Endothelial cell (in vitro differentiated cells): ENCODE measurements around the gene WNK2. TPM values are rescaled to one million over a fixed set of nuclear protein-coding genes. Genes with fewer than 3 reads are reported as not detected.

Experiments
- DNase-seq: peaks from one replicate; pipeline ENCODE4 v3.0.0; 2021; ENCODE audit warnings: low spot score
- H3K27ac Mint-ChIP-seq: one replicate; pipeline ENCODE4 v1.8.0; 2021; ENCODE audit warnings: mixed read lengths, inconsistent platforms; ENCODE audit not compliant: unreplicated experiment
- H3K27me3 Mint-ChIP-seq: one replicate; pipeline ENCODE4 v1.8.0; 2021; ENCODE audit warnings: mild to moderate bottlenecking, moderate library complexity, mixed read lengths, inconsistent platforms; ENCODE audit not compliant: unreplicated experiment
- H3K36me3 Mint-ChIP-seq: one replicate; pipeline ENCODE4 v1.8.0; 2021; ENCODE audit warnings: mild to moderate bottlenecking, low read depth, mixed read lengths, inconsistent platforms; ENCODE audit not compliant: unreplicated experiment
- H3K4me1 Mint-ChIP-seq: one replicate; pipeline ENCODE4 v1.8.0; 2021; ENCODE audit warnings: mild to moderate bottlenecking, mixed read lengths, inconsistent platforms; ENCODE audit not compliant: unreplicated experiment
- H3K4me3 Mint-ChIP-seq: one replicate; pipeline ENCODE4 v1.8.0; 2021; ENCODE audit warnings: mild to moderate bottlenecking, mixed read lengths, inconsistent platforms; ENCODE audit not compliant: unreplicated experiment
- H3K9me3 Mint-ChIP-seq: one replicate; pipeline ENCODE4 v1.8.0; 2021; ENCODE audit warnings: mixed read lengths, inconsistent platforms; ENCODE audit not compliant: unreplicated experiment
- total RNA-seq: library from RNA; stranded (reverse); fragmentation: NEBNext Ultra II Directional; extraction: Animal tissue kit (Norgen Biotek cat#: 25700); gene quantifications from one replicate; pipeline ENCODE4 v1.2.1, GENCODE V29; 2021; ENCODE audit not compliant: unreplicated experiment
- TF ChIP-seq, protein P1 (sequence below): fragments of 200-600 bp; sonication (generic); IDR thresholded peaks from one replicate; pipeline ENCODE4 v1.5.0; 2021; ENCODE audit warnings: antibody characterized with exemption; ENCODE audit not compliant: unreplicated experiment

WNK2 gene
- total RNA-seq, 1 donor from 2014 or later = 0.82 TPM

DNA sequence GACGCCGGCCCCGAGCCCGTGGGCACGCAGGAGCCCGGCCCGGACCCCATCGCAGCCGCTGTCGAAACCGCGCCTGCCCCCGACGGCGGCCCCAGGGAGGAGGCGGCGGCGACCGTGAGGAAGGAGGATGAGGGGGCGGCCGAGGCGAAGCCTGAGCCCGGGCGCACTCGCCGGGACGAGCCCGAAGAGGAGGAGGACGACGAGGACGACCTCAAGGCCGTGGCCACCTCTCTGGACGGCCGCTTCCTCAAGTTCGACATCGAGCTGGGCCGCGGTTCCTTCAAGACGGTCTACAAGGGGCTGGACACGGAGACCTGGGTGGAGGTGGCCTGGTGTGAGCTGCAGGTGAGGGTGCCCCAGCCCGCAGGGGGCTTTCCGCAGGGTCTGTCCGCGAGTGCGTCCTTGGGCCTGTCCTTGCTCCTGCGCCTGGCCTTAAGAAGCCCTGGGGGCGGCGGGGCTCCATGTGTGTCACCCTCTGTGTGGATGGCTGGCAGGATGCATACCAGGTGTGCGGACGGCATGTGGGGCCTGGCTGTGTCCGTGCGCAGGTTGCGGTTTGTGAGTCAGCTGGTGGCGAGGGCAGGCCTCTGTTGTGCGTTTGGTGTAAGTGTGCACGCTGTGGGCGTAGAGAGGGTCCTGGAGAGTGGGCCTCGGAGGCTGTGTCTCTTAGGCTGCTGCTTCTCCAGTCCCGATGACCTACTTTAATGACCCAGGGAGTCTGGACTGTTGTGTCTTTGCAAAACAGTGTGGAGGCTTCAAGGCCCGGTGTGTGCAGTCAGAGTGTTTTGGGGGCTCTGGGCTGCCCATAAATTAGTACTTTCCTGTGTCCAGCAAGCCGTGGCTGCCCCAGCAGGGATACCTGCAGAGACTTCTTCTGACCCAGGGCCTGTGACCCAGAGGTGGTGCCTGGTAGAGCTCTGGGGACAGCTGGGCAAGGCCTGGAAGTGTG is 1.6 kb downstream of the WNK2 start:
- DNase-seq = no peak

DNA sequence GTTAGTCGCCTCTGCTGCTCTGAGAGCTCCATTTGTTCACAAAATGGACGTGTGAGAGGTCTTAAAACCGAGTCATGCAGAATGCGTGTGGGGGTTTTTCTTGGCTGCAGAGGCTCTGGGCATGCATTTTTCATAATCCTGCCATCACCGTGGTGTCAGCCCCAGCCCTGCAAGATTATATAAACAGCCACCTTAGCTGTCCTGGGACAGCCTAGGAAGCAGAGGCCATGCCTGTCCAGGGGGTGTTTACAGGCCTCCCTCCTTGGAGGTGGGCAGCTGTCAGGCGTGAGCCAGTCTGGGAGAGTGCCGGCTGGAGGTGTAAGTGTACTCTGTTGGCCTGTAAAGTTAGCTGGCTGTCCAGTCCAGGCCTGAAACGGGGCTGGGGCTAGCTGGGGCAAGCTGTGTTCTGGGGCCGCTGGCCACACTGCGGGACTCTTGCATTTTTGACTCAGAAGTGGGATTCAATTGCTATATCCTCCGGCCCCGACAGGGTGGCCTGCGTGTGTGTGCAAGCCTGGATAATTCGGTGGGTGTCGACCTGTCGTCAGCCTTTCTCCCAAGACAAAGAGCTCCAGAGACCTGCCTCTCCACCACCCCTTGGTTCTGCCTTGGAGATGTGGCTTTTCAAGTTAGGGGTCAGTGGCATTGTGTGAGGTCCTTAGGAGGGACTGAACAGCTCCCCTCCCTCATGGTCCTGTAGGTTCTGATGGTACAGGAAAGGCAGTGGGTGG is 2.4 kb downstream of the WNK2 start:
- Mint-ChIP-seq H3K27me3 (peaks cover 29% of the 10 kb centered on the region), H3K27ac (no peak overlapping the region), H3K4me3 (no peak overlapping the region), H3K9me3 (no peaks in the 10 kb centered on the region), H3K4me1 (no peaks in the 10 kb centered on the region), H3K36me3 (no peaks in the 10 kb centered on the region)
- no peak for DNase-seq
- TF ChIP-seq, protein P1, sequence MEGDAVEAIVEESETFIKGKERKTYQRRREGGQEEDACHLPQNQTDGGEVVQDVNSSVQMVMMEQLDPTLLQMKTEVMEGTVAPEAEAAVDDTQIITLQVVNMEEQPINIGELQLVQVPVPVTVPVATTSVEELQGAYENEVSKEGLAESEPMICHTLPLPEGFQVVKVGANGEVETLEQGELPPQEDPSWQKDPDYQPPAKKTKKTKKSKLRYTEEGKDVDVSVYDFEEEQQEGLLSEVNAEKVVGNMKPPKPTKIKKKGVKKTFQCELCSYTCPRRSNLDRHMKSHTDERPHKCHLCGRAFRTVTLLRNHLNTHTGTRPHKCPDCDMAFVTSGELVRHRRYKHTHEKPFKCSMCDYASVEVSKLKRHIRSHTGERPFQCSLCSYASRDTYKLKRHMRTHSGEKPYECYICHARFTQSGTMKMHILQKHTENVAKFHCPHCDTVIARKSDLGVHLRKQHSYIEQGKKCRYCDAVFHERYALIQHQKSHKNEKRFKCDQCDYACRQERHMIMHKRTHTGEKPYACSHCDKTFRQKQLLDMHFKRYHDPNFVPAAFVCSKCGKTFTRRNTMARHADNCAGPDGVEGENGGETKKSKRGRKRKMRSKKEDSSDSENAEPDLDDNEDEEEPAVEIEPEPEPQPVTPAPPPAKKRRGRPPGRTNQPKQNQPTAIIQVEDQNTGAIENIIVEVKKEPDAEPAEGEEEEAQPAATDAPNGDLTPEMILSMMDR = no peak

More for the DNA sequence above, 1.6 kb downstream of the WNK2 start:
- TF ChIP-seq, protein P1 = no peak
- H3K27me3 Mint-ChIP-seq = peaks cover 32% of the 10 kb centered on the region
- no peaks in the 10 kb centered on the region for H3K36me3 Mint-ChIP-seq
- no peaks in the 10 kb centered on the region for H3K4me1 Mint-ChIP-seq
- no peak overlapping the region for H3K4me3 Mint-ChIP-seq
- H3K9me3 Mint-ChIP-seq = no peaks in the 10 kb centered on the region
- no peak overlapping the region for H3K27ac Mint-ChIP-seq

DNA sequence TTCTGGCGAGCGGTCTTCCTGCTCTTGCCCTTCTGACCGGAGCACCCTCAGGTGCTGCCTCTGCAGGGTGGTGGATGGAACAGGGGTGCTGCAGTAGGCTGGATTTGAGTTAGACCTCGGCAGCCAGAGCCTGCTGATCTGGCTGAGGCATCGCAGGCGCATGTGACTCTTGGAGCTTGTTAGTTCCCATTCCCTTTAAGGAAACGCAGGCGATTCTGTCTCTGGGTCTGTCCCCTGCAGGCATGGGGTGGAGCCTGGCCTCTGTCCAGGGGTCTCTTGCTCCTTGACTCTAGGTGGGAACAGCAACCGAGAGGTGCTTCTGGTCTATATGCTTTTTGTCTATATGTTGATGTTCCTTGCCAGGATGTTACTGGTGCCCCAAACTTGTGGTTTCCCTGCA is 3.1 kb downstream of the WNK2 start:
- peaks cover 29% of the 10 kb centered on the region for H3K27me3 Mint-ChIP-seq
- no peak overlapping the region for H3K27ac Mint-ChIP-seq
- no peak overlapping the region for H3K4me3 Mint-ChIP-seq

DNA sequence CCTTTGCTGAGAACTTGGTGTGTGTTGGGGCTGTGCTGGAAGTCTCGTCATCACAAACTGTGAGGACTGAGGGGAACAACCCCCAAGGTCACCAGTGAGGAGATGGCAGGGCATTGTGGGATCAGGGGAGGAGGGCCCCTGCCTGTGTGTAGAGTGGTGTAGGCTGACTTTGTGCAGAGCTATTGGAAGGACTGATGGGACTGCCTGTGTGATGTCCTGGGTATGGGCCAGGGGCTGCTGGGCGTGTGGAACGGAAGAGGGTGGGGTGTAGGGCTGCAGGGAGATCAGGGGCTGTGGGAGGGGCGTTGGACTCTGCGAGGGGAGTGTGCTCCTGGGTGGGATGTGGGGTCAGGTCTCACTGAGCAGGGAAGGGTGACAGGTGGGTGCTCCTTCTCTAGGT is 3.6 kb downstream of the WNK2 start:
- TF ChIP-seq, protein P1 = no peak
- Mint-ChIP-seq H3K4me3 (no peak overlapping the region), H3K36me3 (no peaks in the 10 kb centered on the region), H3K4me1 (no peaks in the 10 kb centered on the region), H3K9me3 (no peaks in the 10 kb centered on the region), H3K27me3 (peaks cover 29% of the 10 kb centered on the region), H3K27ac (no peak overlapping the region)
- no peak for DNase-seq

More for the DNA sequence above, 3.1 kb downstream of the WNK2 start:
- Mint-ChIP-seq H3K36me3 (no peaks in the 10 kb centered on the region), H3K4me1 (no peaks in the 10 kb centered on the region), H3K9me3 (no peaks in the 10 kb centered on the region)
- DNase-seq = no peak
- TF ChIP-seq, protein P1 = no peak
